Uterus (tissue), 4 donors: Measurements from ENCODE around the gene WWOX. TPM values are rescaled to one million over a fixed set of nuclear protein-coding genes. Genes with fewer than 3 reads are reported as not detected.

Source experiments
- DNase-seq, 2 donors: peaks; one replicate each; pipeline ENCODE4 v3.0.0-alpha.2; 2019 to 2020
- H3K27ac ChIP-seq, 2 donors: fragments of 200-600 bp; sonication (generic); 1 replicate in 1 of 2; 2 replicates in 1 of 2; pipeline ENCODE4 v1.5.1; 2016 to 2018
- H3K27me3 ChIP-seq, 2 donors: fragments of 200-600 bp; sonication (generic); one replicate each; pipeline ENCODE4 v1.5.1; 2018 to 2019; ENCODE audit warnings: control low read depth in 1 of 2
- H3K36me3 ChIP-seq, 2 donors: fragments of 200-600 bp; sonication (generic); one replicate each; pipeline ENCODE4 v1.5.1; 2019; ENCODE audit warnings: control low read depth in 1 of 2
- H3K4me1 ChIP-seq, 2 donors: fragments of 200-600 bp; sonication (generic); one replicate each; pipeline ENCODE4 v1.5.1; 2018 to 2019; ENCODE audit warnings: control low read depth in 1 of 2
- H3K4me3 ChIP-seq, 2 donors: fragments of 200-600 bp; sonication (generic); 1 replicate in 1 of 2; 2 replicates in 1 of 2; pipeline ENCODE4 v1.5.1; 2018 to 2019; ENCODE audit warnings: mild to moderate bottlenecking in 1 of 2
- H3K9me3 ChIP-seq, 2 donors: fragments of 200-600 bp; sonication (generic); one replicate each; pipeline ENCODE4 v1.5.1; 2019; ENCODE audit warnings: control low read depth in 1 of 2
- POLR2A ChIP-seq, 2 donors: fragments of 450-650 bp; IDR thresholded peaks; one replicate each; pipeline ENCODE4 v1.6.1; 2016; ENCODE audit warnings: antibody characterized with exemption in 2 of 2, mild to moderate bottlenecking in 1 of 2, moderate library complexity in 1 of 2
- intact Hi-C: fragments of 100-400 bp; cut with DNase I; formaldehyde crosslinking; loops from one replicate; pipeline ENCODE4 v1.15.1; 2023; ENCODE audit warnings: low total_unique reads
- total RNA-seq, 4 donors: library from RNA; depleted of rRNA in 3 of 4; stranded (reverse); fragments of >200 nt in 3 of 4; gene quantifications; one replicate each; pipeline versions ENCODE4 v1.1.0 to v1.2.4, GENCODE V29; 2014 to 2023
- TF ChIP-seq, protein P1 (sequence below), 4 experiments: fragments of 200-600 bp in 2 of 4; fragments of 450-650 bp in 2 of 4; sonication (generic) in 2 of 4; IDR thresholded peaks; one replicate each; pipeline ENCODE4 v1.5.1; 2016 to 2019; ENCODE audit warnings: antibody characterized with exemption in 4 of 4, mild to moderate bottlenecking in 2 of 4, moderate library complexity in 1 of 4
- donor health status: DM: yes; HTN: yes; CAD: no.

Gene WWOX
- total RNA-seq, 4 donors from 2014 or later = 34.1 to 99.9 (median 55.8) TPM

- no peaks in the 10 kb centered on the region for H3K27me3 ChIP-seq
- H3K27ac ChIP-seq = no peak overlapping the region
- intact Hi-C loops = no loop called here
- no peak for DNase-seq
- no peak overlapping the region for H3K4me3 ChIP-seq
- TF ChIP-seq, protein P1, sequence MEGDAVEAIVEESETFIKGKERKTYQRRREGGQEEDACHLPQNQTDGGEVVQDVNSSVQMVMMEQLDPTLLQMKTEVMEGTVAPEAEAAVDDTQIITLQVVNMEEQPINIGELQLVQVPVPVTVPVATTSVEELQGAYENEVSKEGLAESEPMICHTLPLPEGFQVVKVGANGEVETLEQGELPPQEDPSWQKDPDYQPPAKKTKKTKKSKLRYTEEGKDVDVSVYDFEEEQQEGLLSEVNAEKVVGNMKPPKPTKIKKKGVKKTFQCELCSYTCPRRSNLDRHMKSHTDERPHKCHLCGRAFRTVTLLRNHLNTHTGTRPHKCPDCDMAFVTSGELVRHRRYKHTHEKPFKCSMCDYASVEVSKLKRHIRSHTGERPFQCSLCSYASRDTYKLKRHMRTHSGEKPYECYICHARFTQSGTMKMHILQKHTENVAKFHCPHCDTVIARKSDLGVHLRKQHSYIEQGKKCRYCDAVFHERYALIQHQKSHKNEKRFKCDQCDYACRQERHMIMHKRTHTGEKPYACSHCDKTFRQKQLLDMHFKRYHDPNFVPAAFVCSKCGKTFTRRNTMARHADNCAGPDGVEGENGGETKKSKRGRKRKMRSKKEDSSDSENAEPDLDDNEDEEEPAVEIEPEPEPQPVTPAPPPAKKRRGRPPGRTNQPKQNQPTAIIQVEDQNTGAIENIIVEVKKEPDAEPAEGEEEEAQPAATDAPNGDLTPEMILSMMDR (IDR thresholded peaks at IDR 0.05) = no peak
- TF ChIP-seq POLR2A (IDR thresholded peaks at IDR 0.05) = no peak
- H3K36me3 ChIP-seq = no peaks in the 10 kb centered on the region
- H3K4me1 ChIP-seq = no peaks in the 10 kb centered on the region
- no peaks in the 10 kb centered on the region for H3K9me3 ChIP-seq
Measured at GRCh38 chr16:78729687-78730086, 630.2 kb downstream of the WWOX start.

GRCh38 chr16:78731785-78732184, 632.3 kb downstream of the WWOX start:
- H3K4me3 ChIP-seq = no peak overlapping the region
- TF ChIP-seq, protein P1 (IDR thresholded peaks at IDR 0.05) = no peak
- no peak for TF ChIP-seq POLR2A (IDR thresholded peaks at IDR 0.05)
- no peaks in the 10 kb centered on the region for H3K36me3 ChIP-seq
- no peaks in the 10 kb centered on the region for H3K4me1 ChIP-seq
- intact Hi-C loops = no loop called here
- no peaks in the 10 kb centered on the region for H3K27me3 ChIP-seq
- H3K9me3 ChIP-seq = no peaks in the 10 kb centered on the region
- no peak overlapping the region for H3K27ac ChIP-seq
- DNase-seq = no peak

DNA sequence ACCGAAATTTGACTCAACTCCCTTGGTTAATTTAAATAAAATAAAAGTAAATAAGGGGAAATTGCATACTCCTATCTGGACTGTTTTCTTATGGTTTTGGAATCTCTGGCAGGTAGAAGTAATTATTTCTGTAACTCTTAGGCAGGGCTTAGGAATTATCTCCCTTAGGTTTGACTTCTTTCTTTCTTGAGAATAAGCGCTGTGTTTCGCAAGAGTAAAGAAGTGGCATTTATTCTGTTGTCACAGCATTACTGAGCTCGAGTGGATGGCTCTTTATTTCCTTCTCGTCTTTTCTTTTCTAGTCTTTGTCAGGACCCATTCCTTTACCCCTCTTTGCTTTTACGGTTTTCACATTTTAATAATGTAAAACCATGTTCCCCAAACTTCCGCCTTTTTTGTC, 633.2 kb downstream of the WWOX start:
- Histone ChIP-seq H3K4me1 (no peaks in the 10 kb centered on the region), H3K9me3 (no peaks in the 10 kb centered on the region), H3K27ac (no peak overlapping the region), H3K36me3 (no peaks in the 10 kb centered on the region), H3K27me3 (no peaks in the 10 kb centered on the region), H3K4me3 (no peak overlapping the region)
- no peak for DNase-seq
- intact Hi-C loops = no loop called here
- TF ChIP-seq, protein P1 (IDR thresholded peaks at IDR 0.05) = no peak
- no peak for TF ChIP-seq POLR2A (IDR thresholded peaks at IDR 0.05)

- no peak for DNase-seq
- intact Hi-C loops = no loop called here
- Histone ChIP-seq H3K4me3 (no peak overlapping the region), H3K9me3 (no peaks in the 10 kb centered on the region), H3K27me3 (no peaks in the 10 kb centered on the region), H3K36me3 (no peaks in the 10 kb centered on the region), H3K27ac (no peak overlapping the region), H3K4me1 (no peaks in the 10 kb centered on the region)
- TF ChIP-seq, protein P1 (IDR thresholded peaks at IDR 0.05) = no peak
- TF ChIP-seq POLR2A (IDR thresholded peaks at IDR 0.05) = no peak
Measured at GRCh38 chr16:78735337-78735736, 635.9 kb downstream of the WWOX start.

DNA sequence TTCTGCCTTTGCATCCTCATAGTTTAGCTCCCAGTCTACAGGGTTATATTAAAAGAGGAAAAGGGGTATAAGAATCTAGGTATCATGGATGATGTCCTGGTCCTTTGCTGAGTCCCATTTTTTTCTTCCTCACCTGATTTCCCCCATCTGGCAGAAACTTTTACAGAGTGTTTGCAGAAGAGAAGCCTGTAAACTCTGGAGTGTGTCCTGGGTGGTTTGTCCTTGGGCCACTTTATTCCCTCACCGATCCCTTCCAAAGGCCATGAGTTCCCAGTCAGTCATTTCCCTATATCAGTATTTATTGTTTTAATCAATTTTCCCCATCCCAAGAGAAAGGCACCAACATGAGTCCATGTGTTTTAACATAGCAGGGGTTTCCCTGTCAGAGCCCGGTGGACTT, 638.2 kb downstream of the WWOX start:
- intact Hi-C loops = no loop called here
- Histone ChIP-seq H3K9me3 (no peaks in the 10 kb centered on the region), H3K27me3 (no peaks in the 10 kb centered on the region), H3K36me3 (no peaks in the 10 kb centered on the region), H3K4me1 (no peaks in the 10 kb centered on the region), H3K4me3 (no peak overlapping the region), H3K27ac (no peak overlapping the region)
- TF ChIP-seq, protein P1 (IDR thresholded peaks at IDR 0.05) = no peak
- TF ChIP-seq POLR2A (IDR thresholded peaks at IDR 0.05) = no peak
- no peak for DNase-seq
